Caco-2 (cell line): ENCODE measurements around the gene MBOAT1. TPM values are rescaled to one million over a fixed set of nuclear protein-coding genes. Genes with fewer than 3 reads are reported as not detected.
A peak's percentile ranks its signal among the peaks of the same experiment; 100 is the strongest.

Experiments
- BruUV-seq: library from RNA; stranded (reverse); fragments of 400-500 nt; replicated peaks from 2 replicates; lab custom pipeline; 2021; lab: Mats Ljungman, UMichigan
- CTCF ChIA-PET: fragments of 300-600 bp; sonication (Branson Sonifier 250); formaldehyde crosslinking; loops from one replicate; lab custom pipeline; 2022; ENCODE audit warnings: antibody characterized with exemption; lab: Charles Lee
- POLR2A ChIA-PET: fragments of 300-600 bp; sonication (Branson Sonifier 250); formaldehyde crosslinking; loops from one replicate; lab custom pipeline; 2022; ENCODE audit warnings: antibody characterized with exemption; lab: Charles Lee
- DNase-seq, 2 experiments: peaks; one replicate each; pipeline versions ENCODE4 v3.0.0 to v3.0.0-alpha.2; 2020 to 2022
- H3K27me3 ChIP-seq: replicated peaks from 2 replicates; pipeline ENCODE4 v1.6.0; 2011; ENCODE audit warnings: low read length; ENCODE audit not compliant: control insufficient read depth, insufficient read depth
- H3K36me3 ChIP-seq: 2 replicates; pipeline ENCODE4 v1.5.1; 2011; ENCODE audit warnings: low read length; ENCODE audit not compliant: control insufficient read depth, insufficient read depth
- H3K4me1 ChIP-seq: fragments of 250-450 bp; sonication (Bioruptor Pico); 2 replicates; pipeline ENCODE4 v1.5.1; 2020; ENCODE audit warnings: mild to moderate bottlenecking
- H3K4me3 ChIP-seq: 2 replicates; pipeline ENCODE4 v1.5.1; 2011; ENCODE audit warnings: low read depth, mild to moderate bottlenecking, control low read depth, low read length
- H3K9me3 ChIP-seq: fragments of 250-450 bp; sonication (Bioruptor Pico); 2 replicates; pipeline ENCODE4 v1.5.1; 2020; ENCODE audit warnings: mild to moderate bottlenecking, moderate library complexity
- H3K27ac Mint-ChIP-seq: one replicate; pipeline ENCODE4 v1.8.0; 2022; ENCODE audit warnings: mixed read lengths; ENCODE audit not compliant: unreplicated experiment
- H3K27me3 Mint-ChIP-seq: one replicate; pipeline ENCODE4 v1.8.0; 2022; ENCODE audit warnings: mixed read lengths; ENCODE audit not compliant: insufficient read depth, unreplicated experiment
- H3K36me3 Mint-ChIP-seq: one replicate; pipeline ENCODE4 v1.8.0; 2022; ENCODE audit warnings: mild to moderate bottlenecking, mixed read lengths; ENCODE audit not compliant: insufficient read depth, unreplicated experiment
- H3K4me1 Mint-ChIP-seq: one replicate; pipeline ENCODE4 v1.8.0; 2022; ENCODE audit warnings: low read depth, mixed read lengths; ENCODE audit not compliant: unreplicated experiment
- H3K4me3 Mint-ChIP-seq: one replicate; pipeline ENCODE4 v1.8.0; 2022; ENCODE audit warnings: mild to moderate bottlenecking, moderate library complexity, mixed read lengths; ENCODE audit not compliant: unreplicated experiment
- H3K9me3 Mint-ChIP-seq: one replicate; pipeline ENCODE4 v1.8.0; 2022; ENCODE audit warnings: mixed read lengths; ENCODE audit not compliant: unreplicated experiment
- intact Hi-C: fragments of 100-400 bp; cut with micrococcal nuclease; formaldehyde crosslinking; loops from one replicate; pipeline ENCODE4 v1.10.0; 2022; ENCODE audit not compliant: unreplicated experiment
- total RNA-seq: library from RNA; stranded (reverse); gene quantifications from 2 replicates; pipeline ENCODE4 v1.2.3, GENCODE V29; 2022
- TF ChIP-seq, protein P1 (sequence below), 2 experiments: fragments of 200-600 bp in 1 of 2; IDR thresholded peaks; 1 replicate in 1 of 2; 2 replicates in 1 of 2; pipeline versions ENCODE4 v1.5.1 to v1.8.0; 2011 to 2022; ENCODE audit warnings: antibody characterized with exemption in 1 of 2, control low read depth in 1 of 2, inconsistent platforms in 1 of 2, low read depth in 1 of 2, low read length in 1 of 2, mild to moderate bottlenecking in 1 of 2, moderate library complexity in 1 of 2; ENCODE audit not compliant: insufficient read depth in 1 of 2, severe bottlenecking in 1 of 2, unreplicated experiment in 1 of 2

Gene MBOAT1
- total RNA-seq, 1 experiment from 2014 or later: 7.3 TPM

DNA sequence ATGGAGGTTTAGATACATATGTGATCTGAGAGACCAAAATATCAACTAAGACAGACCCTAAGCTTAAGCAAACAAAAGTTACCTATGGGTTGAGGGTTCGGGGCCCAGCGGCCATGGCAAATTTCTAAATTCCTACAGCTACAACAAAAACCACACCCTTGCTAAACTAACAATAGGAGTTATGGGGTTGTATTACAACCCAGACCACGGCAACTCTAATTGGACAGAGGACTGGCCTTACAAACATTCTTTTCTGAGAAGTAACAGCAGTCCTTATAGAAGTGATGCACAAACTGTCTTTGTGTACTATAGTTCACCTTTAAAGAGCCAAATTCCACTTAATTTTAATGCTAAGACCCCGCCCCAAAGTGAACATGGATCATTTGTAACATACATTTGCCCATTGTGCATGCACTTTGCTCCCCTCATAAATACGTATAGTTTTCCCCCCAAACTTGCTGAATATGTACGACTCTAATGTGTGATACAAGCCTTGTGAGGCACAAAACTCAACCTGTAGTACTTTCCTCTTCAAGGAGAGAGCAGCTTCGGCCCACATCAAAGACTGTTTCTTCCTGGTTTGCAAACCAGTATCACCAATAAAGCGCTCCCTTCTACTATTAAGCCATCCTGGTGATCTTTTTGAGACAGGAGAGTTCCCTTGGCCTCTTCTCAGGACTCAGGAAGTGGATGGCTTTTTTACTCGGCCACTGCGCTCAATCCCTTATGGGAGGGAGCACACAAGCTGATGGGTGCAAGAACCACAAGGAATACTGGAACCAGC is 25.6 kb upstream of the MBOAT1 start:
- POLR2A ChIA-PET: no interaction called here
- TF ChIP-seq, protein P1, sequence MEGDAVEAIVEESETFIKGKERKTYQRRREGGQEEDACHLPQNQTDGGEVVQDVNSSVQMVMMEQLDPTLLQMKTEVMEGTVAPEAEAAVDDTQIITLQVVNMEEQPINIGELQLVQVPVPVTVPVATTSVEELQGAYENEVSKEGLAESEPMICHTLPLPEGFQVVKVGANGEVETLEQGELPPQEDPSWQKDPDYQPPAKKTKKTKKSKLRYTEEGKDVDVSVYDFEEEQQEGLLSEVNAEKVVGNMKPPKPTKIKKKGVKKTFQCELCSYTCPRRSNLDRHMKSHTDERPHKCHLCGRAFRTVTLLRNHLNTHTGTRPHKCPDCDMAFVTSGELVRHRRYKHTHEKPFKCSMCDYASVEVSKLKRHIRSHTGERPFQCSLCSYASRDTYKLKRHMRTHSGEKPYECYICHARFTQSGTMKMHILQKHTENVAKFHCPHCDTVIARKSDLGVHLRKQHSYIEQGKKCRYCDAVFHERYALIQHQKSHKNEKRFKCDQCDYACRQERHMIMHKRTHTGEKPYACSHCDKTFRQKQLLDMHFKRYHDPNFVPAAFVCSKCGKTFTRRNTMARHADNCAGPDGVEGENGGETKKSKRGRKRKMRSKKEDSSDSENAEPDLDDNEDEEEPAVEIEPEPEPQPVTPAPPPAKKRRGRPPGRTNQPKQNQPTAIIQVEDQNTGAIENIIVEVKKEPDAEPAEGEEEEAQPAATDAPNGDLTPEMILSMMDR (IDR thresholded peaks at IDR 0.05; ENCODE audit: insufficient read depth in 1 of 2, low read depth in 1 of 2, low read length in 1 of 2, severe bottlenecking in 1 of 2, unreplicated experiment in 1 of 2): no peak
- Mint-ChIP-seq H3K27me3 (no peaks in the 10 kb centered on the region), H3K27ac (peak overlapping the region; percentile 86), H3K36me3 (no peaks in the 10 kb centered on the region), H3K9me3 (no peaks in the 10 kb centered on the region), H3K4me1 (no peaks in the 10 kb centered on the region), H3K4me3 (no peak overlapping the region)
- DNase-seq: peak in 1 of 2 experiments; percentile 20
- Histone ChIP-seq H3K9me3 (no peaks in the 10 kb centered on the region), H3K4me3 (no peak overlapping the region), H3K36me3 (no peaks in the 10 kb centered on the region), H3K4me1 (peaks cover 28% of the 10 kb centered on the region), H3K27me3 (no peaks in the 10 kb centered on the region)
- CTCF ChIA-PET: no interaction called here
- no TSS peak for BruUV-seq
- intact Hi-C loops: loop anchor here (2.0 kb wide), 1 partner anchor 25 kb away; the partner anchor contains the start of gene MBOAT1

DNA sequence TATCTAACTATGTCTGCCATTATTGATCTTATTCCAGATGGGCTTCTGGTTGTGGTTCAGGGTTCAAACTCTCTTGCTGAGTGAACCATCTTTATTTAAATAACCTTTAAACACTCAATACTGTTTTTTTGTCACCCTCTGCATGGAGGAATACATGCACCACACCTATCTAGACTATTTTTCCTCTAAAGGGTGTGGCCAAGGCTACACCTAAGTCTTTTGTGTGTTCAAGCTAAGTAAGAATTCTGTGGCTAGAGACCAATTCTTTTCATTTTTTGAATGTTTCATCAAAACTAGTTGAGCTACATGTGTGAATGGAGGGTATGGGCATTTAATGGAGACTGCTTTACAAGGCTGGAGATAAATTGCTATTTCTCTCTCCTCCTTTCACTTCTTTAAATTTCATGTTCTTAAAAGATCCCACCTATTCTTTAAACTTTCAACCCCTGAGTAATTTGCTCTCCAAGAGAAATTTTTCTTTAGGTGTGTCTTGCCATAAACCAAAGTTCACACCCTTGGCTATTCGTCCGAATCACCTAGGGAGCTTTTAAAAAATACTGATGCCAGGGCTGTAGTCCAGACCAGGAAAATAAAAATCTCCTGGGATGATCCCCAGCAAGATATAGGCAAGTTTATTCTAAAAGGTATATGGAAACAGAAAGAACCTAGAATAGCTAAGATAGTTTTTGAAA is 24.8 kb upstream of the MBOAT1 start:
- intact Hi-C loops: loop anchor here (2.0 kb wide), 1 partner anchor 24 kb away; the partner anchor contains the start of gene MBOAT1
- BruUV-seq: no TSS peak
- no peaks in the 10 kb centered on the region for H3K27me3 Mint-ChIP-seq

DNA sequence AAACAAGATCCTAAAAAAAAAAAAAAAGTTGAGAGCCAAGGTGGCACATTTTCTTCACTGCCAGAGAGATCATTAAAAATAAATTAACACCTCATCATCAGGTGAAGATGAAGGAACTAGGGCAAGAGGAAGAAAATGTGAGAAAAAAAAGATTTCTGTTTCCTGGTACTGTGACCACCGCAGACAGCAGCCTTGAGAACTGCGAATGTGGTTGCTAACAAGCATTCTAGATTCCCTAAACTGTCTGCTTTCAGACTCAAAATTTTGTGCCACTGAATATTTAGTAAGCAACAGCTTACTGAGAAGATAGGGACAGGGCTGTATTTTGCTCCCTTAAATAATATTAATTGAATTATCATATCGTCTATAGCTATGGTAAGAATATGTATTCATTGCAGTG is 24.1 kb upstream of the MBOAT1 start:
- Histone ChIP-seq H3K4me1 (peaks cover 28% of the 10 kb centered on the region), H3K36me3 (no peaks in the 10 kb centered on the region), H3K9me3 (no peaks in the 10 kb centered on the region), H3K4me3 (no peak overlapping the region), H3K27me3 (no peaks in the 10 kb centered on the region)
- DNase-seq: no peak
- no peaks in the 10 kb centered on the region for H3K36me3 Mint-ChIP-seq
- ChIA-PET POLR2A (no interaction called here), CTCF (no interaction called here)
- no peak overlapping the region for H3K4me3 Mint-ChIP-seq
- H3K27me3 Mint-ChIP-seq: no peaks in the 10 kb centered on the region
- intact Hi-C loops: loop anchor here (2.0 kb wide), 1 partner anchor 24 kb away; the partner anchor contains the start of gene MBOAT1
- no peaks in the 10 kb centered on the region for H3K4me1 Mint-ChIP-seq
- BruUV-seq: no TSS peak
- peak overlapping the region; percentile 86 for H3K27ac Mint-ChIP-seq
- TF ChIP-seq, protein P1 (IDR thresholded peaks at IDR 0.05; ENCODE audit: insufficient read depth in 1 of 2, low read depth in 1 of 2, low read length in 1 of 2, severe bottlenecking in 1 of 2, unreplicated experiment in 1 of 2): no peak
- H3K9me3 Mint-ChIP-seq: no peaks in the 10 kb centered on the region

More for the DNA sequence above, 24.8 kb upstream of the MBOAT1 start:
- POLR2A ChIA-PET: no interaction called here
- TF ChIP-seq, protein P1 (IDR thresholded peaks at IDR 0.05; ENCODE audit: insufficient read depth in 1 of 2, low read depth in 1 of 2, low read length in 1 of 2, severe bottlenecking in 1 of 2, unreplicated experiment in 1 of 2): no peak
- Mint-ChIP-seq H3K4me1 (no peaks in the 10 kb centered on the region), H3K4me3 (peak overlapping the region; percentile 27), H3K36me3 (no peaks in the 10 kb centered on the region), H3K27ac (peak overlapping the region; percentile 86), H3K9me3 (no peaks in the 10 kb centered on the region)
- H3K27me3 ChIP-seq: no peaks in the 10 kb centered on the region
- peaks cover 28% of the 10 kb centered on the region for H3K4me1 ChIP-seq
- H3K4me3 ChIP-seq: no peak overlapping the region
- H3K36me3 ChIP-seq: no peaks in the 10 kb centered on the region
- peak in 1 of 2 experiments; percentile 19 for DNase-seq
- CTCF ChIA-PET: no interaction called here
- H3K9me3 ChIP-seq: no peaks in the 10 kb centered on the region
